ENCODE measurements around the gene GSX2.
"Not testable (repeated sequence)": the region's sequence is repeated elsewhere in the genome, so short reads cannot be mapped to it uniquely, and the experiment has no call there.

The GSX2 gene

GRCh38 chr4:54110019-54110416 lies 10.1 kb downstream of the GSX2 start:
- in situ Hi-C loops (cut with MboI; ENCODE audit: low sequenced_read_pairs, unreplicated experiment), result no loop called here
- no peak for DNase-seq (ENCODE audit: low spot score)

GRCh38 chr4:54113206-54113605 lies 13.2 kb downstream of the GSX2 start:
- DNase-seq (ENCODE audit: low spot score); in situ Hi-C loops (cut with MboI; ENCODE audit: low sequenced_read_pairs, unreplicated experiment): not testable (repeated sequence)

More at GRCh38 chr4:54110019-54110416, 10.1 kb downstream of the GSX2 start:
- TF ChIP-seq CTCF (IDR thresholded peaks at IDR 0.05; ENCODE audit: borderline replicate concordance, control extremely low read depth, extremely low read depth, insufficient read depth, missing control alignments), result no peak

GRCh38 chr4:54116246-54116645 lies 16.3 kb downstream of the GSX2 start:
- DNase-seq (ENCODE audit: low spot score); in situ Hi-C loops (cut with MboI; ENCODE audit: low sequenced_read_pairs, unreplicated experiment): not testable (repeated sequence)

- no peak for TF ChIP-seq CTCF (IDR thresholded peaks at IDR 0.05; ENCODE audit: borderline replicate concordance, control extremely low read depth, extremely low read depth, insufficient read depth, missing control alignments)
- DNase-seq (ENCODE audit: low spot score), result no peak
- in situ Hi-C loops (cut with MboI; ENCODE audit: low sequenced_read_pairs, unreplicated experiment), result no loop called here
Observed at GRCh38 chr4:54118850-54119589, 19.1 kb downstream of the GSX2 start.

GRCh38 chr4:54120518-54120917 lies 20.6 kb downstream of the GSX2 start:
- in situ Hi-C loops (cut with MboI; ENCODE audit: low sequenced_read_pairs, unreplicated experiment), result no loop called here
- no peak for DNase-seq (ENCODE audit: low spot score)
- no peak for TF ChIP-seq CTCF (IDR thresholded peaks at IDR 0.05; ENCODE audit: borderline replicate concordance, control extremely low read depth, extremely low read depth, insufficient read depth, missing control alignments)

GRCh38 chr4:54127660-54128059 lies 27.7 kb downstream of the GSX2 start:
- in situ Hi-C loops (cut with MboI; ENCODE audit: low sequenced_read_pairs, unreplicated experiment), result no loop called here
- TF ChIP-seq CTCF (IDR thresholded peaks at IDR 0.05; ENCODE audit: borderline replicate concordance, control extremely low read depth, extremely low read depth, insufficient read depth, missing control alignments), result no peak
- no peak for DNase-seq (ENCODE audit: low spot score)

GRCh38 chr4:54128694-54129093 lies 28.7 kb downstream of the GSX2 start:
- in situ Hi-C loops (cut with MboI; ENCODE audit: low sequenced_read_pairs, unreplicated experiment); DNase-seq (ENCODE audit: low spot score): not testable (repeated sequence)

GRCh38 chr4:54139332-54139731 lies 39.4 kb downstream of the GSX2 start:
- in situ Hi-C loops (cut with MboI; ENCODE audit: low sequenced_read_pairs, unreplicated experiment), result no loop called here
- no peak for DNase-seq (ENCODE audit: low spot score)
- TF ChIP-seq CTCF (IDR thresholded peaks at IDR 0.05; ENCODE audit: borderline replicate concordance, control extremely low read depth, extremely low read depth, insufficient read depth, missing control alignments), result no peak
